Neural cell (in vitro differentiated cells): ENCODE data around the gene C1QTNF8. TPM values are rescaled to one million over a fixed set of nuclear protein-coding genes. Genes with fewer than 3 reads are reported as not detected.

Experiments used
- H2AFZ ChIP-seq: fragments of 200-600, 300-800 bp; sonication (generic), shearing (Covaris generic); 2 replicates; pipeline ENCODE4 v1.6.0; 2014; ENCODE audit warnings: low read depth, mild to moderate bottlenecking, antibody characterized with exemption, low read length, moderate library complexity
- H3F3A ChIP-seq: fragments of 200-600 bp; shearing (Covaris generic); 2 replicates; pipeline ENCODE4 v1.6.1; 2016; ENCODE audit warnings: mild to moderate bottlenecking, moderate library complexity, mixed read lengths, antibody characterized with exemption, low read length; ENCODE audit not compliant: insufficient read depth, poor library complexity, severe bottlenecking
- H3K27ac ChIP-seq: fragments of 200-600, 300-800 bp; sonication (generic), shearing (Covaris generic); 2 replicates; pipeline ENCODE4 v1.5.1; 2014; ENCODE audit warnings: mild to moderate bottlenecking, low read length, moderate library complexity
- H3K27me3 ChIP-seq: fragments of 300-800, 200-600 bp; sonication (generic), shearing (Covaris generic); 2 replicates; pipeline ENCODE4 v1.6.0; 2014; ENCODE audit warnings: mild to moderate bottlenecking, low read depth, low read length, moderate library complexity; ENCODE audit not compliant: insufficient read depth
- H3K36me3 ChIP-seq: fragments of 300-800, 200-600 bp; sonication (generic), shearing (Covaris generic); 2 replicates; pipeline ENCODE4 v1.5.1; 2014; ENCODE audit warnings: mild to moderate bottlenecking, antibody characterized with exemption, low read length, moderate library complexity; ENCODE audit not compliant: insufficient read depth
- H3K4me2 ChIP-seq: fragments of 300-800, 200-600 bp; sonication (generic), shearing (Covaris generic); 2 replicates; pipeline ENCODE4 v1.6.0; 2014; ENCODE audit warnings: mild to moderate bottlenecking, low read length
- H3K4me3 ChIP-seq: fragments of 300-800, 200-600 bp; sonication (generic), shearing (Covaris generic); 2 replicates; pipeline ENCODE4 v1.5.1; 2014; ENCODE audit warnings: mild to moderate bottlenecking, low read length, moderate library complexity
- H3K79me2 ChIP-seq: fragments of 200-600 bp; shearing (Covaris generic); replicated peaks from 2 replicates; pipeline ENCODE4 v1.6.0; 2014; ENCODE audit warnings: mild to moderate bottlenecking, low read length, moderate library complexity; ENCODE audit not compliant: insufficient read depth
- H3K9ac ChIP-seq: fragments of 300-800, 200-600 bp; sonication (generic), shearing (Covaris generic); 2 replicates; pipeline ENCODE4 v1.6.1; 2016; ENCODE audit warnings: mild to moderate bottlenecking, low read length, mixed read lengths
- H3K9me2 ChIP-seq: fragments of 200-600 bp; shearing (Covaris generic); 2 replicates; pipeline ENCODE4 v1.6.1; 2016; ENCODE audit warnings: mild to moderate bottlenecking, low read length, mixed read lengths; ENCODE audit not compliant: insufficient read depth
- H3K9me3 ChIP-seq: fragments of 200-600, 300-800 bp; sonication (generic), shearing (Covaris generic); 2 replicates; pipeline ENCODE4 v1.6.1; 2016; ENCODE audit warnings: mild to moderate bottlenecking, mixed run types, low read length, moderate library complexity, mixed read lengths
- H4K20me1 ChIP-seq: fragments of 200-600 bp; shearing (Covaris generic); 2 replicates; pipeline ENCODE4 v1.6.1; 2016; ENCODE audit warnings: mild to moderate bottlenecking, mixed run types; ENCODE audit not compliant: insufficient read depth
- EP300 ChIP-seq: fragments of 450-650 bp; conservative IDR thresholded peaks from 2 replicates; pipeline ENCODE4 v1.6.1; 2014; ENCODE audit warnings: antibody characterized with exemption, mild to moderate bottlenecking, moderate library complexity; ENCODE audit not compliant: poor library complexity, severe bottlenecking
- EZH2 ChIP-seq: fragments of 200-600, 300-800 bp; shearing (Covaris generic), sonication (generic); IDR thresholded peaks from 2 replicates; pipeline ENCODE4 v1.6.1; 2014; ENCODE audit warnings: antibody characterized with exemption, low read length, borderline replicate concordance, mild to moderate bottlenecking; ENCODE audit not compliant: insufficient read depth, poor library complexity, severe bottlenecking
- MXI1 ChIP-seq: fragments of 450-650 bp; conservative IDR thresholded peaks from 2 replicates; pipeline ENCODE4 v1.6.1; 2014; ENCODE audit warnings: antibody characterized with exemption, mild to moderate bottlenecking; ENCODE audit not compliant: poor library complexity, severe bottlenecking
- POLR2AphosphoS5 ChIP-seq: IDR thresholded peaks from 2 replicates; pipeline ENCODE4 v1.6.1; 2012
- RAD21 ChIP-seq: fragments of 450-650 bp; conservative IDR thresholded peaks from 2 replicates; pipeline ENCODE4 v1.6.1; 2014; ENCODE audit warnings: antibody characterized with exemption, mild to moderate bottlenecking, moderate library complexity
- SMC3 ChIP-seq: fragments of 450-650 bp; conservative IDR thresholded peaks from 2 replicates; pipeline ENCODE4 v1.6.1; 2014; ENCODE audit warnings: antibody characterized with exemption, mild to moderate bottlenecking, moderate library complexity; ENCODE audit not compliant: poor library complexity
- TAF1 ChIP-seq: IDR thresholded peaks from 2 replicates; pipeline ENCODE4 v1.6.1; 2012; ENCODE audit warnings: low read depth
- polyA plus RNA-seq: library from polyadenylated mRNA; depleted of rRNA; stranded (reverse); fragments of >200 nt; gene quantifications from 2 replicates; pipeline ENCODE4 v1.2.3, GENCODE V29; 2014
- TF ChIP-seq, protein P1 (sequence below): IDR thresholded peaks from 2 replicates; pipeline ENCODE4 v1.6.1; 2012; ENCODE audit warnings: borderline replicate concordance
- TF ChIP-seq, protein P2 (sequence below): fragments of 450-650 bp; IDR thresholded peaks from 2 replicates; pipeline ENCODE4 v1.5.1; 2014; ENCODE audit warnings: antibody characterized with exemption, mild to moderate bottlenecking, moderate library complexity; ENCODE audit not compliant: poor library complexity, severe bottlenecking

The C1QTNF8 gene
- polyA plus RNA-seq, 1 donor from 2014 or later: 0.79 TPM

DNA sequence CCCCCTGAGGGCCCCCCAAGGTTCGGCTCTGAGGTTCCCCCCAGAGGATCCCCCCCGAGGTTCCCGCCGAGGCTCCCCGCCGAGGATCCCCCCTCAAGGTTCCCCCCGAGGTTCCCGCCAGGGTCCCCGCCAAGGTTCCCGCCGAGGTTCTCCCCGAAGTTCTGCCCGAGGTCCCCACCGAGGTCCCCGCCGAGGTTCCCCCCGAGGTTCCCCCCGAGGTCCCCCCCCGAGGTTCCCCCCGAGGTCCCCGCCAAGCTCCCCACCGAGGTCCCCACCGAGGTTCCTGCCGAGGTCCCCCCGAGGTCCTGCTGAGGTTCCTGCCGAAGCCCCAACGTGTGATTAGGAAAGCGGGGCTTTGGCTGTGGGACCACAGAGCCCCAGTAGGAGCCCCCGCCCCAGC is 55.7 kb downstream of the C1QTNF8 start:
- Histone ChIP-seq H3K4me3 (no peak overlapping the region), H3K4me2 (no peak overlapping the region), H3F3A (no peaks in the 10 kb centered on the region), H3K27ac (no peak overlapping the region), H3K9me3 (no peaks in the 10 kb centered on the region), H3K27me3 (no peaks in the 10 kb centered on the region), H2AFZ (no peak overlapping the region), H3K36me3 (no peaks in the 10 kb centered on the region), H4K20me1 (no peaks in the 10 kb centered on the region), H3K79me2 (no peaks in the 10 kb centered on the region), H3K9ac (no peak overlapping the region), H3K9me2 (no peaks in the 10 kb centered on the region)
- TF ChIP-seq TAF1: no peak
- TF ChIP-seq POLR2AphosphoS5: no peak
- TF ChIP-seq SMC3: no peak
- TF ChIP-seq RAD21: no peak
- TF ChIP-seq, protein P1, sequence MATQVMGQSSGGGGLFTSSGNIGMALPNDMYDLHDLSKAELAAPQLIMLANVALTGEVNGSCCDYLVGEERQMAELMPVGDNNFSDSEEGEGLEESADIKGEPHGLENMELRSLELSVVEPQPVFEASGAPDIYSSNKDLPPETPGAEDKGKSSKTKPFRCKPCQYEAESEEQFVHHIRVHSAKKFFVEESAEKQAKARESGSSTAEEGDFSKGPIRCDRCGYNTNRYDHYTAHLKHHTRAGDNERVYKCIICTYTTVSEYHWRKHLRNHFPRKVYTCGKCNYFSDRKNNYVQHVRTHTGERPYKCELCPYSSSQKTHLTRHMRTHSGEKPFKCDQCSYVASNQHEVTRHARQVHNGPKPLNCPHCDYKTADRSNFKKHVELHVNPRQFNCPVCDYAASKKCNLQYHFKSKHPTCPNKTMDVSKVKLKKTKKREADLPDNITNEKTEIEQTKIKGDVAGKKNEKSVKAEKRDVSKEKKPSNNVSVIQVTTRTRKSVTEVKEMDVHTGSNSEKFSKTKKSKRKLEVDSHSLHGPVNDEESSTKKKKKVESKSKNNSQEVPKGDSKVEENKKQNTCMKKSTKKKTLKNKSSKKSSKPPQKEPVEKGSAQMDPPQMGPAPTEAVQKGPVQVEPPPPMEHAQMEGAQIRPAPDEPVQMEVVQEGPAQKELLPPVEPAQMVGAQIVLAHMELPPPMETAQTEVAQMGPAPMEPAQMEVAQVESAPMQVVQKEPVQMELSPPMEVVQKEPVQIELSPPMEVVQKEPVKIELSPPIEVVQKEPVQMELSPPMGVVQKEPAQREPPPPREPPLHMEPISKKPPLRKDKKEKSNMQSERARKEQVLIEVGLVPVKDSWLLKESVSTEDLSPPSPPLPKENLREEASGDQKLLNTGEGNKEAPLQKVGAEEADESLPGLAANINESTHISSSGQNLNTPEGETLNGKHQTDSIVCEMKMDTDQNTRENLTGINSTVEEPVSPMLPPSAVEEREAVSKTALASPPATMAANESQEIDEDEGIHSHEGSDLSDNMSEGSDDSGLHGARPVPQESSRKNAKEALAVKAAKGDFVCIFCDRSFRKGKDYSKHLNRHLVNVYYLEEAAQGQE: no peak
- TF ChIP-seq EP300: no peak
- TF ChIP-seq EZH2: no peak
- no peak for TF ChIP-seq MXI1
- TF ChIP-seq, protein P2, sequence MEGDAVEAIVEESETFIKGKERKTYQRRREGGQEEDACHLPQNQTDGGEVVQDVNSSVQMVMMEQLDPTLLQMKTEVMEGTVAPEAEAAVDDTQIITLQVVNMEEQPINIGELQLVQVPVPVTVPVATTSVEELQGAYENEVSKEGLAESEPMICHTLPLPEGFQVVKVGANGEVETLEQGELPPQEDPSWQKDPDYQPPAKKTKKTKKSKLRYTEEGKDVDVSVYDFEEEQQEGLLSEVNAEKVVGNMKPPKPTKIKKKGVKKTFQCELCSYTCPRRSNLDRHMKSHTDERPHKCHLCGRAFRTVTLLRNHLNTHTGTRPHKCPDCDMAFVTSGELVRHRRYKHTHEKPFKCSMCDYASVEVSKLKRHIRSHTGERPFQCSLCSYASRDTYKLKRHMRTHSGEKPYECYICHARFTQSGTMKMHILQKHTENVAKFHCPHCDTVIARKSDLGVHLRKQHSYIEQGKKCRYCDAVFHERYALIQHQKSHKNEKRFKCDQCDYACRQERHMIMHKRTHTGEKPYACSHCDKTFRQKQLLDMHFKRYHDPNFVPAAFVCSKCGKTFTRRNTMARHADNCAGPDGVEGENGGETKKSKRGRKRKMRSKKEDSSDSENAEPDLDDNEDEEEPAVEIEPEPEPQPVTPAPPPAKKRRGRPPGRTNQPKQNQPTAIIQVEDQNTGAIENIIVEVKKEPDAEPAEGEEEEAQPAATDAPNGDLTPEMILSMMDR: no peak

DNA sequence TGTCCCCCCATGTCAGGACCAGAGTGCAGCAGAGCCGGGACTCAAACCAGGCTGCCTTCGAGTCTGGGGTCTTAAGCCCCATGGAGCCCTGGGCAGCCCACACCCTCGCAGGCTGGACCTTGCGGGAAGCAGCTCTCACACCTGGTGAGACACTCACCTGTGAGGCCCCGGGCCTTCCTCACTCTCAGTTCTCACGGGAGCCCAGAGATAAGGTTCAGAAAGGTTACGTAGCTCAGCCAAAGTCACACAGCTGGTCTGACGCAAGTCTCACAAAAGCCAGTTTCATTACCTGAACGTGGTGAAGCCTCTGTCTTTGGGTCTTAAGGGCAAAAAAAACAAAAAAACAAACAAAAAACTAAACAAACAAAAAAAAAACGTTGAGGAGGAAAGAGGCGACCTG is 56.3 kb downstream of the C1QTNF8 start:
- no peak overlapping the region for H3K9ac ChIP-seq
- TF ChIP-seq POLR2AphosphoS5: no peak
- TF ChIP-seq SMC3: no peak
- TF ChIP-seq EP300: no peak
- TF ChIP-seq MXI1: no peak
- TF ChIP-seq, protein P2: no peak
- TF ChIP-seq, protein P1: no peak
- TF ChIP-seq EZH2: no peak
- TF ChIP-seq RAD21: no peak
- no peak for TF ChIP-seq TAF1
- no peak overlapping the region for H3K27ac ChIP-seq
- no peaks in the 10 kb centered on the region for H3K36me3 ChIP-seq
- no peaks in the 10 kb centered on the region for H3K79me2 ChIP-seq
- no peaks in the 10 kb centered on the region for H4K20me1 ChIP-seq
- no peaks in the 10 kb centered on the region for H3K27me3 ChIP-seq
- H3F3A ChIP-seq: no peaks in the 10 kb centered on the region
- H3K9me3 ChIP-seq: no peaks in the 10 kb centered on the region
- no peak overlapping the region for H2AFZ ChIP-seq
- no peak overlapping the region for H3K4me3 ChIP-seq
- H3K4me2 ChIP-seq: no peak overlapping the region
- no peaks in the 10 kb centered on the region for H3K9me2 ChIP-seq
